Fibroblast of villous mesenchyme (primary cell): ENCODE measurements around the gene PRXL2A. TPM values are rescaled to one million over a fixed set of nuclear protein-coding genes. Genes with fewer than 3 reads are reported as not detected.
A peak's percentile ranks its signal among the peaks of the same experiment; 100 is the strongest.
"Not testable (repeated sequence)": the region's sequence is repeated elsewhere in the genome, so short reads cannot be mapped to it uniquely, and the experiment has no call there.

Experiments
- DNase-seq: peaks from one replicate; pipeline ENCODE4 v3.0.0-alpha.2; 2010; ENCODE audit warnings: low read depth
- H3K4me3 ChIP-seq: 2 replicates; pipeline ENCODE4 v1.5.1; 2011; ENCODE audit warnings: low read depth, mild to moderate bottlenecking, low read length
- CTCF ChIP-seq: IDR thresholded peaks from 2 replicates; pipeline ENCODE4 v1.5.1; 2012; ENCODE audit warnings: low read depth, mild to moderate bottlenecking, low read length; ENCODE audit not compliant: insufficient read depth
- total RNA-seq: library from RNA; depleted of rRNA; stranded (reverse); fragments of >200 nt; gene quantifications from 2 replicates; pipeline ENCODE4 v1.2.3, GENCODE V29; 2012

Gene PRXL2A
- total RNA-seq, 1 donor, result 79.0 TPM

GRCh38 chr10:80476685-80477084 lies 68.3 kb downstream of the PRXL2A start:
- no peak overlapping the region for H3K4me3 ChIP-seq
- TF ChIP-seq CTCF, result no peak
- DNase-seq, result no peak

GRCh38 chr10:80477813-80478212 lies 69.5 kb downstream of the PRXL2A start:
- DNase-seq, result peak; percentile 89
- no peak overlapping the region for H3K4me3 ChIP-seq
- TF ChIP-seq CTCF, result no peak

- DNase-seq, H3K4me3 ChIP-seq: not testable (repeated sequence)
Observed at GRCh38 chr10:80480373-80480772, 72.0 kb downstream of the PRXL2A start.

- no peak for DNase-seq
- TF ChIP-seq CTCF, result no peak
- no peak overlapping the region for H3K4me3 ChIP-seq
Observed at GRCh38 chr10:80480852-80481251, 72.5 kb downstream of the PRXL2A start.

GRCh38 chr10:80484243-80484642 lies 75.9 kb downstream of the PRXL2A start:
- H3K4me3 ChIP-seq, result no peak overlapping the region
- no peak for DNase-seq
- no peak for TF ChIP-seq CTCF

GRCh38 chr10:80484676-80485075 lies 76.3 kb downstream of the PRXL2A start:
- no peak overlapping the region for H3K4me3 ChIP-seq
- no peak for DNase-seq
- TF ChIP-seq CTCF, result no peak

- DNase-seq, result no peak
- no peak overlapping the region for H3K4me3 ChIP-seq
- TF ChIP-seq CTCF, result no peak
Observed at GRCh38 chr10:80485076-80485945, 77.0 kb downstream of the PRXL2A start.
